WTC11 (cell line): Measurements from ENCODE around the gene MAP2K1. TPM values are rescaled to one million over a fixed set of nuclear protein-coding genes. Genes with fewer than 3 reads are reported as not detected.

Experiments used
- ATF3 ChIP-seq: sonication (generic); formaldehyde crosslinking; conservative IDR thresholded peaks from 2 replicates; pipeline ENCODE4 v1.8.1; 2022; ENCODE audit warnings: mild to moderate bottlenecking, missing genetic modification reagents
- CREB1 ChIP-seq: sonication (generic); formaldehyde crosslinking; IDR thresholded peaks from 2 replicates; pipeline ENCODE4 v1.8.0; 2023; ENCODE audit warnings: mild to moderate bottlenecking, missing genetic modification reagents
- GABPB1 ChIP-seq: sonication (generic); formaldehyde crosslinking; IDR thresholded peaks from 2 replicates; pipeline ENCODE4 v1.8.1; 2023; ENCODE audit warnings: mild to moderate bottlenecking, missing genetic modification reagents
- HMGA2 ChIP-seq: fragments of 250-450 bp; sonication (Bioruptor Pico); IDR thresholded peaks from 2 replicates; pipeline ENCODE4 v1.4.0; 2021; ENCODE audit warnings: mild to moderate bottlenecking, moderate library complexity
- IRF2 ChIP-seq: sonication (generic); formaldehyde crosslinking; IDR thresholded peaks from 2 replicates; pipeline ENCODE4 v1.8.0; 2022; ENCODE audit warnings: low read depth, missing genetic modification reagents, borderline replicate concordance
- KAT7 ChIP-seq: sonication (generic); formaldehyde crosslinking; IDR thresholded peaks from 2 replicates; pipeline ENCODE4 v1.8.1; 2023; ENCODE audit warnings: missing genetic modification reagents, mild to moderate bottlenecking, borderline replicate concordance
- MXD4 ChIP-seq: fragments of 250-450 bp; sonication (Bioruptor Pico); IDR thresholded peaks from 2 replicates; pipeline ENCODE4 v1.8.0; 2021; ENCODE audit warnings: mild to moderate bottlenecking, moderate library complexity, borderline replicate concordance
- MYBL2 ChIP-seq: sonication (generic); formaldehyde crosslinking; IDR thresholded peaks from 2 replicates; pipeline ENCODE4 v1.8.1; 2023; ENCODE audit warnings: mild to moderate bottlenecking, moderate library complexity, missing genetic modification reagents
- PREB ChIP-seq: sonication (generic); formaldehyde crosslinking; IDR thresholded peaks from 2 replicates; pipeline ENCODE4 v1.8.1; 2022; ENCODE audit warnings: mild to moderate bottlenecking, missing genetic modification reagents, moderate library complexity, borderline replicate concordance
- SMAD4 ChIP-seq: sonication (generic); formaldehyde crosslinking; IDR thresholded peaks from 2 replicates; pipeline ENCODE4 v1.8.0; 2022; ENCODE audit warnings: mild to moderate bottlenecking, missing genetic modification reagents
- USF1 ChIP-seq: sonication (generic); formaldehyde crosslinking; IDR thresholded peaks from 2 replicates; pipeline ENCODE4 v1.8.0; 2022; ENCODE audit warnings: mild to moderate bottlenecking, missing genetic modification reagents
- ZBTB43 ChIP-seq: sonication (generic); formaldehyde crosslinking; IDR thresholded peaks from 2 replicates; pipeline ENCODE4 v1.8.1; 2023; ENCODE audit warnings: mild to moderate bottlenecking, missing genetic modification reagents
- ZNF263 ChIP-seq: sonication (generic); formaldehyde crosslinking; IDR thresholded peaks from 2 replicates; pipeline ENCODE4 v1.8.1; 2022; ENCODE audit warnings: low read depth, mild to moderate bottlenecking, moderate library complexity, missing genetic modification reagents
- ZNF281 ChIP-seq: sonication (generic); formaldehyde crosslinking; IDR thresholded peaks from 2 replicates; pipeline ENCODE4 v1.8.0; 2023; ENCODE audit warnings: mild to moderate bottlenecking, missing genetic modification reagents
- ZNF423 ChIP-seq: fragments of 250-450 bp; sonication (Bioruptor Pico); IDR thresholded peaks from 2 replicates; pipeline ENCODE4 v2.1.2; 2022; ENCODE audit warnings: mild to moderate bottlenecking, moderate library complexity
- ZNF671 ChIP-seq: fragments of 250-450 bp; sonication (Bioruptor Pico); IDR thresholded peaks from 2 replicates; pipeline ENCODE4 v1.8.0; 2021; ENCODE audit warnings: mild to moderate bottlenecking
- total RNA-seq: library from RNA; stranded (reverse); gene quantifications from 3 replicates; pipeline ENCODE4 v1.2.3, GENCODE V29; 2021
- TF ChIP-seq, protein P1 (sequence below): sonication (generic); formaldehyde crosslinking; IDR thresholded peaks from 2 replicates; pipeline ENCODE4 v1.8.0; 2022; ENCODE audit warnings: missing genetic modification reagents
- TF ChIP-seq, protein P2 (sequence below): fragments of 250-450 bp; sonication (Bioruptor Pico); IDR thresholded peaks from 2 replicates; pipeline ENCODE4 v1.9.0; 2021; ENCODE audit warnings: mild to moderate bottlenecking
- TF ChIP-seq, protein P3 (sequence below): sonication (generic); formaldehyde crosslinking; IDR thresholded peaks from 2 replicates; pipeline ENCODE4 v1.8.0; 2023; ENCODE audit warnings: missing genetic modification reagents
- TF ChIP-seq, protein P4 (sequence below): fragments of 250-450 bp; sonication (Bioruptor Pico); IDR thresholded peaks from 2 replicates; pipeline ENCODE4 v2.1.2; 2022; ENCODE audit warnings: mild to moderate bottlenecking, moderate library complexity

Gene MAP2K1
- total RNA-seq, 1 experiment from 2014 or later = 93.0 TPM

DNA sequence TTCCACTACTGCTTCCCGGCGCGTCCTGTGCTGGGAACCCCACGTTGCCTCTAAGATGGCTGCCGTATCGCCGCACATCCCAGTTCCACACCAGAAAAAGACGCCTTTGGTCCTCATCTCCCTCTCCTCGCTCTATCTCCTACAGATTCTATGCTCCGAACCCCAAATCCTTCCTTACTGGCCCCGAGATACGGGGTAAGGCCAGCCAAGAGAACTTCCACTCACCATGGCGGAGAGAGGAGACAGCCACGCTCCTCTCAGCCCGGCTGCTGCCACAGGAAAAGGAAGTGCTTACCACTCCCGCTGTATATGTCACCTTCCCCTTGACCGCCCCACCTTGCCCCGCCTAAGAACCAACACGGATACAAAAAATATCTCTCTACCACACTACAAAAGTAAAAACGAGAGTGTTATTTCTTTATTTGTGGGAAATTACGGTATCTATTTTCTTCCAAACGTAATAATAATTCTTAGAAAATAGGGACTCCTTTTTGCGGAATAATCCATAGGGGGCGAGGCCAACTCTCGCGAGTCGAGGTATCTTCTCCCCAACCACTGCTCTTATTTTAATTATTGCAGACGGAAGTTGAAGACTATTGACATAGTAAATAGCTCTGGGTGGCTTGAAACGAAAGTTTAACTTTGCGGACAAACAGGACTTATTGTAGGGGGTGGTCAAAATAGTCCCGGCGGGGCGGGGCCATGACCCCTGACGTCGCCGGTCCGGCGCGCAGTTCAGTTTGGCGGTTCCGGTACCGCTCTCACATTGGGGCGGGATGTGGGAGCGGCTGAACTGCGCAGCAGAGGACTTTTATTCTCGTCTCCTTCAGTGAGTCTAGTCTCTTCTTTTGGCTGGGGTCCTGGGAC, 118.1 kb downstream of the MAP2K1 start, which contains the start of the genes RPL4 and ZWILCH (continued):
- TF ChIP-seq, protein P1, sequence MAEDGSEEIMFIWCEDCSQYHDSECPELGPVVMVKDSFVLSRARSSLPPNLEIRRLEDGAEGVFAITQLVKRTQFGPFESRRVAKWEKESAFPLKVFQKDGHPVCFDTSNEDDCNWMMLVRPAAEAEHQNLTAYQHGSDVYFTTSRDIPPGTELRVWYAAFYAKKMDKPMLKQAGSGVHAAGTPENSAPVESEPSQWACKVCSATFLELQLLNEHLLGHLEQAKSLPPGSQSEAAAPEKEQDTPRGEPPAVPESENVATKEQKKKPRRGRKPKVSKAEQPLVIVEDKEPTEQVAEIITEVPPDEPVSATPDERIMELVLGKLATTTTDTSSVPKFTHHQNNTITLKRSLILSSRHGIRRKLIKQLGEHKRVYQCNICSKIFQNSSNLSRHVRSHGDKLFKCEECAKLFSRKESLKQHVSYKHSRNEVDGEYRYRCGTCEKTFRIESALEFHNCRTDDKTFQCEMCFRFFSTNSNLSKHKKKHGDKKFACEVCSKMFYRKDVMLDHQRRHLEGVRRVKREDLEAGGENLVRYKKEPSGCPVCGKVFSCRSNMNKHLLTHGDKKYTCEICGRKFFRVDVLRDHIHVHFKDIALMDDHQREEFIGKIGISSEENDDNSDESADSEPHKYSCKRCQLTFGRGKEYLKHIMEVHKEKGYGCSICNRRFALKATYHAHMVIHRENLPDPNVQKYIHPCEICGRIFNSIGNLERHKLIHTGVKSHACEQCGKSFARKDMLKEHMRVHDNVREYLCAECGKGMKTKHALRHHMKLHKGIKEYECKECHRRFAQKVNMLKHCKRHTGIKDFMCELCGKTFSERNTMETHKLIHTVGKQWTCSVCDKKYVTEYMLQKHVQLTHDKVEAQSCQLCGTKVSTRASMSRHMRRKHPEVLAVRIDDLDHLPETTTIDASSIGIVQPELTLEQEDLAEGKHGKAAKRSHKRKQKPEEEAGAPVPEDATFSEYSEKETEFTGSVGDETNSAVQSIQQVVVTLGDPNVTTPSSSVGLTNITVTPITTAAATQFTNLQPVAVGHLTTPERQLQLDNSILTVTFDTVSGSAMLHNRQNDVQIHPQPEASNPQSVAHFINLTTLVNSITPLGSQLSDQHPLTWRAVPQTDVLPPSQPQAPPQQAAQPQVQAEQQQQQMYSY (CRISPR knock-in tag) = no peak
- TF ChIP-seq ZNF671 (CRISPR knock-in tag) = no peak; the same call in 1 of the 2 replicates
- TF ChIP-seq ZNF263 (CRISPR knock-in tag) = no peak
- TF ChIP-seq IRF2 = no peak
- 0 out of 2 replicates have a peak, but pooled peaks have one; percentile 40 for TF ChIP-seq KAT7 (CRISPR knock-in tag)
- no peak; the same call in 1 of the 2 replicates for TF ChIP-seq GABPB1 (CRISPR knock-in tag)
- no peak for TF ChIP-seq ZNF281 (CRISPR knock-in tag)
- no peak for TF ChIP-seq PREB (CRISPR knock-in tag)
- TF ChIP-seq MYBL2 (CRISPR knock-in tag) = no peak
- TF ChIP-seq, protein P2, sequence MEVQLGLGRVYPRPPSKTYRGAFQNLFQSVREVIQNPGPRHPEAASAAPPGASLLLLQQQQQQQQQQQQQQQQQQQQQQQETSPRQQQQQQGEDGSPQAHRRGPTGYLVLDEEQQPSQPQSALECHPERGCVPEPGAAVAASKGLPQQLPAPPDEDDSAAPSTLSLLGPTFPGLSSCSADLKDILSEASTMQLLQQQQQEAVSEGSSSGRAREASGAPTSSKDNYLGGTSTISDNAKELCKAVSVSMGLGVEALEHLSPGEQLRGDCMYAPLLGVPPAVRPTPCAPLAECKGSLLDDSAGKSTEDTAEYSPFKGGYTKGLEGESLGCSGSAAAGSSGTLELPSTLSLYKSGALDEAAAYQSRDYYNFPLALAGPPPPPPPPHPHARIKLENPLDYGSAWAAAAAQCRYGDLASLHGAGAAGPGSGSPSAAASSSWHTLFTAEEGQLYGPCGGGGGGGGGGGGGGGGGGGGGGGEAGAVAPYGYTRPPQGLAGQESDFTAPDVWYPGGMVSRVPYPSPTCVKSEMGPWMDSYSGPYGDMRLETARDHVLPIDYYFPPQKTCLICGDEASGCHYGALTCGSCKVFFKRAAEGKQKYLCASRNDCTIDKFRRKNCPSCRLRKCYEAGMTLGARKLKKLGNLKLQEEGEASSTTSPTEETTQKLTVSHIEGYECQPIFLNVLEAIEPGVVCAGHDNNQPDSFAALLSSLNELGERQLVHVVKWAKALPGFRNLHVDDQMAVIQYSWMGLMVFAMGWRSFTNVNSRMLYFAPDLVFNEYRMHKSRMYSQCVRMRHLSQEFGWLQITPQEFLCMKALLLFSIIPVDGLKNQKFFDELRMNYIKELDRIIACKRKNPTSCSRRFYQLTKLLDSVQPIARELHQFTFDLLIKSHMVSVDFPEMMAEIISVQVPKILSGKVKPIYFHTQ (CRISPR knock-in tag) = peak; percentile 11; the same call in 1 of the 2 replicates
- TF ChIP-seq, protein P3, sequence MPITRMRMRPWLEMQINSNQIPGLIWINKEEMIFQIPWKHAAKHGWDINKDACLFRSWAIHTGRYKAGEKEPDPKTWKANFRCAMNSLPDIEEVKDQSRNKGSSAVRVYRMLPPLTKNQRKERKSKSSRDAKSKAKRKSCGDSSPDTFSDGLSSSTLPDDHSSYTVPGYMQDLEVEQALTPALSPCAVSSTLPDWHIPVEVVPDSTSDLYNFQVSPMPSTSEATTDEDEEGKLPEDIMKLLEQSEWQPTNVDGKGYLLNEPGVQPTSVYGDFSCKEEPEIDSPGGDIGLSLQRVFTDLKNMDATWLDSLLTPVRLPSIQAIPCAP (CRISPR knock-in tag) = no peak
- peak; percentile 80 for TF ChIP-seq SMAD4 (CRISPR knock-in tag)
- no peak for TF ChIP-seq ATF3 (CRISPR knock-in tag)
- TF ChIP-seq HMGA2 (CRISPR knock-in tag) = no peak; the same call in 1 of the 2 replicates
- no peak for TF ChIP-seq ZBTB43 (CRISPR knock-in tag)
- no peak for TF ChIP-seq MXD4
- TF ChIP-seq ZNF423 (CRISPR knock-in tag) = no peak
- TF ChIP-seq, protein P4, sequence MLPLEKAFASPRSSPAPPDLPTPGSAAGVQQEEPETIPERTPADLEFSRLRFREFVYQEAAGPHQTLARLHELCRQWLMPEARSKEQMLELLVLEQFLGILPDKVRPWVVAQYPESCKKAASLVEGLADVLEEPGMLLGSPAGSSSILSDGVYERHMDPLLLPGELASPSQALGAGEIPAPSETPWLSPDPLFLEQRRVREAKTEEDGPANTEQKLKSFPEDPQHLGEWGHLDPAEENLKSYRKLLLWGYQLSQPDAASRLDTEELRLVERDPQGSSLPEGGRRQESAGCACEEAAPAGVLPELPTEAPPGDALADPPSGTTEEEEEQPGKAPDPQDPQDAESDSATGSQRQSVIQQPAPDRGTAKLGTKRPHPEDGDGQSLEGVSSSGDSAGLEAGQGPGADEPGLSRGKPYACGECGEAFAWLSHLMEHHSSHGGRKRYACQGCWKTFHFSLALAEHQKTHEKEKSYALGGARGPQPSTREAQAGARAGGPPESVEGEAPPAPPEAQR = no peak
- TF ChIP-seq USF1 = 0 out of 2 replicates have a peak, but pooled peaks have one; percentile 39
- TF ChIP-seq CREB1 (CRISPR knock-in tag) = 0 out of 2 replicates have a peak, but pooled peaks have one; percentile 53
